GM12878 (cell line): ENCODE data around the gene FOSB. TPM values are rescaled to one million over a fixed set of nuclear protein-coding genes. Genes with fewer than 3 reads are reported as not detected.

Experiments used
- ATAC-seq: fragments of 200-7000 bp; cut with Tn5 transposase; 3 replicates; pipeline ENCODE4 v1.9.1; 2020; ENCODE audit warnings: mild to moderate bottlenecking, moderate library complexity
- BruUV-seq: library from RNA; stranded (reverse); fragments of 400-500 nt; replicated peaks from 2 replicates; lab custom pipeline; 2021; lab: Mats Ljungman, UMichigan
- CTCF ChIA-PET: fragments of 300-600 bp; sonication (Branson Sonifier 250); formaldehyde crosslinking; extraction: SDS; loops from one replicate; lab custom pipeline; 2021; ENCODE audit warnings: inconsistent platforms; lab: Yijun Ruan, JAX
- POLR2A ChIA-PET: fragments of 350-600 bp; formaldehyde crosslinking; extraction: SDS; loops from one replicate; lab custom pipeline; 2021; ENCODE audit warnings: inconsistent platforms; lab: Charles Lee
- RAD21 ChIA-PET: fragments of 300-600 bp; sonication (Branson Sonifier 250); formaldehyde crosslinking; loops from one replicate; lab custom pipeline; 2023; ENCODE audit warnings: antibody characterized with exemption; ENCODE audit not compliant: unreplicated experiment; lab: Charles Lee
- SMC1A ChIA-PET: fragments of 300-600 bp; sonication (Branson Sonifier 250); formaldehyde crosslinking; loops from one replicate; lab custom pipeline; 2023; ENCODE audit not compliant: unreplicated experiment, uncharacterized antibody; lab: Charles Lee
- DNase-seq: peaks from one replicate; pipeline ENCODE4 v3.0.0-alpha.2; 2011; ENCODE audit warnings: low read depth, low spot score
- FAIRE-seq: peaks from 3 replicates; lab custom pipeline; 2011; peaks lifted over from hg19 to GRCh38; lab: Jason Lieb, UNC
- H2AFZ ChIP-seq: 2 replicates; pipeline ENCODE4 v1.6.0; 2011; ENCODE audit warnings: low read depth, low read length, control low read depth; ENCODE audit not compliant: control insufficient read depth
- H3K27ac ChIP-seq: 2 replicates; pipeline ENCODE4 v1.5.1; 2011; ENCODE audit warnings: control low read depth; ENCODE audit not compliant: control insufficient read depth, insufficient read depth
- H3K27me3 ChIP-seq, 2 experiments: replicated peaks in 1 of 2; 2 replicates each; pipeline versions ENCODE4 v1.6.0 to v1.6.1; 2011; ENCODE audit warnings: low read length in 1 of 2; ENCODE audit not compliant: control insufficient read depth in 2 of 2, insufficient read depth in 2 of 2
- H3K36me3 ChIP-seq, 2 experiments: 2 replicates each; pipeline ENCODE4 v1.5.1; 2011; ENCODE audit warnings: low read length in 1 of 2; ENCODE audit not compliant: control insufficient read depth in 2 of 2, insufficient read depth in 2 of 2
- H3K4me1 ChIP-seq: 2 replicates; pipeline ENCODE4 v1.6.1; 2011; ENCODE audit warnings: mild to moderate bottlenecking, low read length, moderate library complexity, mixed read lengths; ENCODE audit not compliant: control insufficient read depth, insufficient read depth
- H3K4me2 ChIP-seq: 2 replicates; pipeline ENCODE4 v1.6.0; 2011; ENCODE audit warnings: control low read depth; ENCODE audit not compliant: control insufficient read depth, insufficient read depth
- H3K4me3 ChIP-seq: fragments of 200-600 bp; sonication (generic); 2 replicates; pipeline ENCODE4 v1.5.1; 2016
- H3K79me2 ChIP-seq: 2 replicates; pipeline ENCODE4 v1.6.0; 2011; ENCODE audit warnings: low read length; ENCODE audit not compliant: control insufficient read depth, insufficient read depth
- H3K9ac ChIP-seq: 2 replicates; pipeline ENCODE4 v1.8.0; 2011; ENCODE audit warnings: low read length, control low read depth, mixed read lengths; ENCODE audit not compliant: control insufficient read depth, insufficient read depth
- H3K9me3 ChIP-seq: replicated peaks from 3 replicates; pipeline ENCODE4 v1.5.1; 2011; ENCODE audit warnings: mild to moderate bottlenecking, low read length; ENCODE audit not compliant: control insufficient read depth, insufficient read depth
- H4K20me1 ChIP-seq: 2 replicates; pipeline ENCODE4 v1.6.0; 2011; ENCODE audit not compliant: control insufficient read depth, insufficient read depth
- BCL3 ChIP-seq: IDR thresholded peaks from 2 replicates; pipeline ENCODE4 v1.6.1; 2011; ENCODE audit warnings: borderline replicate concordance, low read depth, mild to moderate bottlenecking, moderate library complexity, low read length; ENCODE audit not compliant: insufficient read depth, poor library complexity, severe bottlenecking
- BCLAF1 ChIP-seq: fragments of 450-650 bp; IDR thresholded peaks from 2 replicates; pipeline ENCODE4 v1.6.1; 2017; ENCODE audit warnings: antibody characterized with exemption, mild to moderate bottlenecking, moderate library complexity
- BRCA1 ChIP-seq: IDR thresholded peaks from 2 replicates; pipeline ENCODE4 v1.6.1; 2011; ENCODE audit warnings: low read depth, low read length, improper control_type of control experiment
- CREM ChIP-seq: IDR thresholded peaks from 2 replicates; pipeline ENCODE4 v1.6.1; 2014; ENCODE audit warnings: antibody characterized with exemption, low read depth
- EZH2 ChIP-seq: IDR thresholded peaks from 2 replicates; pipeline ENCODE4 v1.6.1; 2012; ENCODE audit warnings: low read depth, mild to moderate bottlenecking, control low read depth, inconsistent platforms, low read length, borderline replicate concordance; ENCODE audit not compliant: control insufficient read depth
- HSF1 ChIP-seq: fragments of 150-350 bp; IDR thresholded peaks from 2 replicates; pipeline ENCODE4 v1.6.1; 2014; ENCODE audit warnings: mild to moderate bottlenecking, low read depth, low read length
- RBBP5 ChIP-seq: fragments of 200-600 bp; sonication (generic); conservative IDR thresholded peaks from 2 replicates; pipeline ENCODE4 v1.6.1; 2016
- RUNX3 ChIP-seq: IDR thresholded peaks from 2 replicates; pipeline ENCODE4 v1.6.1; 2012; ENCODE audit warnings: low read length, inconsistent platforms
- SP1 ChIP-seq: IDR thresholded peaks from one replicate; pipeline ENCODE4 v1.6.1; 2011; ENCODE audit warnings: low read depth, low read length
- SRF ChIP-seq, 2 experiments: IDR thresholded peaks; 2 replicates each; pipeline ENCODE4 v1.6.1; 2011; ENCODE audit warnings: low read depth in 2 of 2, low read length in 2 of 2, mild to moderate bottlenecking in 1 of 2, moderate library complexity in 1 of 2
- SUPT20H ChIP-seq: IDR thresholded peaks from 2 replicates; pipeline ENCODE4 v1.6.1; 2011; ENCODE audit warnings: low read depth, mild to moderate bottlenecking, low read length, moderate library complexity, borderline replicate concordance; ENCODE audit not compliant: control insufficient read depth
- ZNF384 ChIP-seq: IDR thresholded peaks from 2 replicates; pipeline ENCODE4 v1.6.1; 2012; ENCODE audit warnings: low read depth, mild to moderate bottlenecking, low read length, improper control_type of control experiment, borderline replicate concordance
- ZZZ3 ChIP-seq: IDR thresholded peaks from 2 replicates; pipeline ENCODE4 v1.6.1; 2011; ENCODE audit warnings: low read depth; ENCODE audit not compliant: control insufficient read depth, insufficient read length
- WGBS: methylation state at CpG from one replicate; pipeline ENCODE4 v1.1.6; 2016; ENCODE audit warnings: low lambda C conversion rate; ENCODE audit not compliant: insufficient replicate concordance, insufficient coverage; ENCODE audit errors: missing lambda C conversion rate; 5-methylcytosine and 5-hydroxymethylcytosine counted together
- in situ Hi-C: fragments of 300-500 bp; cut with MboI; formaldehyde crosslinking; loops from 9 replicates; pipeline ENCODE4 v1.14.3; 2018; ENCODE audit warnings: mixed read lengths
- intact Hi-C: fragments of 100-400 bp; cut with micrococcal nuclease; formaldehyde crosslinking; loops from one replicate; pipeline ENCODE4 v1.14.2; 2022; ENCODE audit not compliant: unreplicated experiment
- polyA plus RNA-seq, 11 experiments: library from polyadenylated mRNA; depleted of rRNA in 4 of 11; unstranded in 6 of 11; stranded (reverse) in 5 of 11; fragments of >200 nt; fragmentation: Nextera tagmentation in 4 of 11; fragmentation: Illumina TruSeq in 1 of 11; extraction: Ambion mirVana in 4 of 11; extraction: Trizol in 1 of 11; gene quantifications; 1 replicate in 1 of 11; 2 replicates in 10 of 11; pipeline versions ENCODE4 v1.2.1 to v1.2.3, GENCODE V29; 2011 to 2016; ENCODE audit warnings: inconsistent platforms in 2 of 11, missing spikeins in 2 of 11, low read depth in 1 of 11
- total RNA-seq, 4 experiments: library from RNA; depleted of rRNA in 3 of 4; stranded (reverse); fragments of >200 nt in 3 of 4; fragmentation: Illumina TruSeq in 1 of 4; extraction: Trizol in 1 of 4; gene quantifications; 2 replicates each; pipeline versions ENCODE4 v1.2.1 to v1.2.3, GENCODE V29; 2013 to 2021

The FOSB gene
- total and polyA plus RNA-seq, 10 of the 15 experiments (the other 5 are each of a cell fraction or from before 2014, with no cell fraction given): 0.06 to 0.56 (median 0.26) TPM

- RAD21 ChIA-PET: interaction anchor here (0.5 to 5.0 kb wide), 34 partner anchors 10 to 300 kb away, joined by 3 to 206 read pairs (median 4); partner anchors contain the start of genes BLOC1S3, FOSB, PPP1R13L and TRAPPC6A
- 2% methylated on average over 39 of the region's 39 CpGs for WGBS
- peak; percentile 93 for FAIRE-seq
- no peak for TF ChIP-seq BCLAF1
- peak; percentile 51 for TF ChIP-seq CREM
- TF ChIP-seq SP1: no peak
- peak; percentile 46; the same call in 1 of the 2 replicates for TF ChIP-seq HSF1
- no peak for TF ChIP-seq SUPT20H
- no peak for TF ChIP-seq RBBP5
- no peak for TF ChIP-seq ZNF384
- TF ChIP-seq RUNX3: peak; percentile 92
- TF ChIP-seq ZZZ3: no peak
- no peak for TF ChIP-seq SRF (IDR thresholded peaks at IDR 0.05; ENCODE audit: low read depth in 2 of 2, low read length in 2 of 2)
- TF ChIP-seq BRCA1: no peak
- no peak for TF ChIP-seq EZH2
- no peak for TF ChIP-seq BCL3
These were observed 10.8 kb downstream of the FOSB start for GRCh38 chr19:45478454-45479238.

More at GRCh38 chr19:45478454-45479238, 10.8 kb downstream of the FOSB start:
- H3K4me1 ChIP-seq: peaks cover 5% of the 10 kb centered on the region
- no peaks in the 10 kb centered on the region for H3K36me3 ChIP-seq
- ATAC-seq: peak; percentile 94
- H3K27ac ChIP-seq: peak overlapping the region; percentile 98
- H4K20me1 ChIP-seq: no peaks in the 10 kb centered on the region
- ChIA-PET POLR2A (interaction anchor here (0.5 to 2.1 kb wide), 25 partner anchors 9 to 167 kb away, joined by 3 to 30 read pairs (median 3); partner anchors contain the start of genes ERCC1, FOSB and VASP), CTCF (interaction anchor here (0.6 to 9.0 kb wide), 51 partner anchors 8 to 789 kb away, joined by 3 to 385 read pairs (median 4); partner anchors contain the start of genes ERCC1, FOSB, GIPR and PPP1R13L), SMC1A (interaction anchor here (0.8 to 6.6 kb wide), 25 partner anchors 10 to 300 kb away, joined by 3 to 145 read pairs (median 4); partner anchors contain the start of genes BLOC1S3, ERCC1, FOSB and PPP1R13L)
- H3K9me3 ChIP-seq: no peaks in the 10 kb centered on the region
- peak overlapping the region; percentile 90 for H3K9ac ChIP-seq
- TSS peak; percentile 100 for BruUV-seq
- peak; percentile 88 for DNase-seq
- peak overlapping the region; percentile 88 for H3K4me2 ChIP-seq
- no peaks in the 10 kb centered on the region for H3K27me3 ChIP-seq
- no peaks in the 10 kb centered on the region for H3K79me2 ChIP-seq
- in situ Hi-C loops: loop anchor here (5.0 kb wide), 1 partner anchor 36 kb away; no protein-coding TSS in a partner anchor
- intact Hi-C loops: loop anchor here (1.0 to 10.0 kb wide), 5 partner anchors 39 to 404 kb away; partner anchors contain the start of genes GEMIN7, POLR1G and ZNF296
- peak overlapping the region; percentile 96 for H2AFZ ChIP-seq
- H3K4me3 ChIP-seq: peak overlapping the region; percentile 72
